ENCODE measurements around the gene TTC24. TPM values are rescaled to one million over a fixed set of nuclear protein-coding genes. Genes with fewer than 3 reads are reported as not detected.
A peak's percentile ranks its signal among the peaks of the same experiment; 100 is the strongest.

The TTC24 gene
- total RNA-seq, 1 donor from 2014 or later = not detected

DNA sequence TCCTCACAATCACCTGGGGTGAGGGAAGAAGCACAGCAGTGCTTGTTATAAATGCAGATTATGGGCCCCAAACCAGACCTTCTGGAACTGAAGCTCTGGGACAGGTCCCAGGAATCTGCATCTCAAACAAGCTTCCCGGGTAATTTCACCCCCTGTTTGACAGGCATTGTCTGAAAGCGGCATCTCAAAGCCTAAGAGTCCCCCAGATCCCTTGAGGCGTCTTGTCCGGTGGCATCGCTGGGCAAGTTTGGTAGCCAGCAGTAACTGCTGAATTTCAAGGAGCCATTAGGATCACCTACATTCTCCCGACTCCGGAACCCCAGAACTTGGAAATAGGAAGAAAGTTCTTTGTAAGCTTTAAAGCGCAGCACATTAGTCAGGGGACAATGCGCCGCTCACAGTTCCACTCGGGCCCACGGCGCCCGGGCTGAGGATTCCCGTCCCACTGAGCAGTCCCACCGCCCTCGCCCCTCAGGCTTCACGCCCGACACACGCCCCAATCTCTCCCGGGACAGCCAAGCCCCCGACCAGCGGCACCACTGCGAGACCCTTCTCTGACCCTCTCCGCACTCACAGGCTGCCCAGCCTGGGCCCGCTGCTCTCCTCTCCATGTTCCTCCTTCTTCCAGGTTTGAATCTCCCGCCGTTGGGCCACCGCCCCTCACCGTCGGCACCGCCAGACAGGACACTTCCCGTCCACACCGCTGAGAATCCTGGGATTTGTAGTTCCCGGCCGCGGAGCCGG, 7.4 kb upstream of the TTC24 start, which contains the start of gene IQGAP3:
IQGAP3 (minus strand) TSS at position 647 of the 744 bp plus-strand sequence; CDS start at position 611, 36 bp downstream.
- H3K27ac ChIP-seq = no peak within 1 kb of the TSS
- H3K9me3 ChIP-seq = no peaks in the 10 kb centered on the region
- DNase-seq (peak; percentile 91), ATAC-seq (peak; percentile 94 to 96)
- H3K36me3 ChIP-seq = no peaks in the 10 kb centered on the region
- H3K4me3 ChIP-seq = peak within 1 kb of the TSS; percentile 47
- H3K4me1 ChIP-seq = peaks cover 16% of the 10 kb centered on the region
- TF ChIP-seq, protein P1, sequence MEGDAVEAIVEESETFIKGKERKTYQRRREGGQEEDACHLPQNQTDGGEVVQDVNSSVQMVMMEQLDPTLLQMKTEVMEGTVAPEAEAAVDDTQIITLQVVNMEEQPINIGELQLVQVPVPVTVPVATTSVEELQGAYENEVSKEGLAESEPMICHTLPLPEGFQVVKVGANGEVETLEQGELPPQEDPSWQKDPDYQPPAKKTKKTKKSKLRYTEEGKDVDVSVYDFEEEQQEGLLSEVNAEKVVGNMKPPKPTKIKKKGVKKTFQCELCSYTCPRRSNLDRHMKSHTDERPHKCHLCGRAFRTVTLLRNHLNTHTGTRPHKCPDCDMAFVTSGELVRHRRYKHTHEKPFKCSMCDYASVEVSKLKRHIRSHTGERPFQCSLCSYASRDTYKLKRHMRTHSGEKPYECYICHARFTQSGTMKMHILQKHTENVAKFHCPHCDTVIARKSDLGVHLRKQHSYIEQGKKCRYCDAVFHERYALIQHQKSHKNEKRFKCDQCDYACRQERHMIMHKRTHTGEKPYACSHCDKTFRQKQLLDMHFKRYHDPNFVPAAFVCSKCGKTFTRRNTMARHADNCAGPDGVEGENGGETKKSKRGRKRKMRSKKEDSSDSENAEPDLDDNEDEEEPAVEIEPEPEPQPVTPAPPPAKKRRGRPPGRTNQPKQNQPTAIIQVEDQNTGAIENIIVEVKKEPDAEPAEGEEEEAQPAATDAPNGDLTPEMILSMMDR (IDR thresholded peaks at IDR 0.05) = no peak
- intact Hi-C loops (cut with DNase I) = no loop called here
- peaks cover 3% of the 10 kb centered on the region for H3K27me3 ChIP-seq (ENCODE audit: low read depth)

DNA sequence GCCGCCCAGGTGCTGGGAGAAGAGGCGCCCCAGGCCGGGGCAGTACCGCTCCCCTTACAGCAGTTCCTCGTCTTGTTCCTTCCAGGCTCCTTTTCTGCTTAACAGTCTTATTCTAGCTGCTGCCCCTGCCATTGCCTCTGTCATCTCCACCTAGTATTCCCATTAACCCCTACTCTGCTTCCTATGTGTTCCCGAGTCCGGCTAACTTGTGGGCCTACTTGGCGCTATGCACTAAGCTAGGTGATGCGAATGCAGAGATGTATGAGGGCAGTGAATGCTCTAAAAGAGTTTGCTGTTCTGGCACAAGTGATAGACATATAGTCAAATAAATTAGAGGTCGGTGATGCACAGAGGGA, 6.9 kb upstream of the TTC24 start:
- no peak for ATAC-seq
- TF ChIP-seq, protein P1 (IDR thresholded peaks at IDR 0.05) = no peak
- Histone ChIP-seq H3K9me3 (no peaks in the 10 kb centered on the region), H3K27ac (no peak overlapping the region), H3K4me3 (peak overlapping the region; percentile 47), H3K36me3 (no peaks in the 10 kb centered on the region), H3K4me1 (peaks cover 16% of the 10 kb centered on the region), H3K27me3 (ENCODE audit: low read depth) (peaks cover 3% of the 10 kb centered on the region)
- intact Hi-C loops (cut with DNase I) = no loop called here
- DNase-seq = no peak

DNA sequence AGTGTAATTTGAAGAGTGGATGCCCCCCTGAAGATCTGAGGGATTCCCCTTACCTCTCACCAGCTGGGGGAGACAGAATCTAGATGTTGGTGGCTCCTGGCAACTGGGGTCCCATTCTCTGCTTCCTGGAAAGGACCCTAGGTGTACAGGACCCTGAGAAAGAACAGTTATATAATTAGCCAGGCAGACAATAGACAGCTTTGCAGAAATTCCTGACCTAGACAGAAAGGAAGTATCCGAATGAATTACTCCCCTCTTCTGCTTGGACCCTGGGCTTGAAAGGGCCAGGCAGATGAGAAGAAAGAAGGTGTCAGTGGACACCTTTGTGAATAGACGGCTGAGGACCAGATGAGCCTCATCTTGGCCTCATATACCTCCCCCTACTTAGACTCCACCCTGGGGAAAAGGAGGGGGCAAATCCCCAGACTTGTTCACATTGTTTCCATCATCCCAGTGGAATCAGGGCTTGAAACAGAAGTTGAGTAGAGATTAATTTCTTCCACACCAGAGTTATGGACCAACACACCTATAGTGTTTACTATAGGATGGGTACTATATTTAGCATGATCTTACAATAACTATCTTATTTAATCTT, 5.4 kb upstream of the TTC24 start:
- no peaks in the 10 kb centered on the region for H3K9me3 ChIP-seq

DNA sequence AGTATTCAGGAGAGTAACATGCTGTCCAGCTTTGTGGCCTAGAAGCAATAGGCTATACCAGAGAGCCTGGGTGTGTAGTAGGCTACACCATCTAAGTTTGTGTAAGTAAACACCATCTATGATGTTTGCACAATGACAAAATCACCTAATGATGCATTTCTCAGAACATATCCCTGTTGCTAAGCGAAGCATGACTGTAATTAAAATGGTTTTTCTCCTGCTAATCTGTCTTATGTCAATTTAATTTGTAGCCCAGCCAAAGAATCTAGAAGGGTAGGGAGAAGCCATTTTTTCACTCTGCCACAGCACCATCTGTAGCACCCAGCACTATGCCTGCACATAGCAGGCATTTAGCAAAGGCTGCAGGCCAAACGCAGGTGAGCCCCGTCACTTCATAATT, 2.0 kb upstream of the TTC24 start:
- H3K9me3 ChIP-seq = no peaks in the 10 kb centered on the region
- H3K27me3 ChIP-seq (ENCODE audit: low read depth) = no peaks in the 10 kb centered on the region
- intact Hi-C loops (cut with DNase I) = no loop called here
- H3K4me1 ChIP-seq = peaks cover 3% of the 10 kb centered on the region
- DNase-seq (no peak), ATAC-seq (peak in 1 of 2 donors; percentile 13)
- H3K4me3 ChIP-seq = no peak overlapping the region
- TF ChIP-seq, protein P1 (IDR thresholded peaks at IDR 0.05) = no peak
- H3K27ac ChIP-seq = no peak overlapping the region
- H3K36me3 ChIP-seq = no peaks in the 10 kb centered on the region

More for the DNA sequence above, 5.4 kb upstream of the TTC24 start:
- TF ChIP-seq, protein P1 (IDR thresholded peaks at IDR 0.05) = no peak
- Histone ChIP-seq H3K27me3 (ENCODE audit: low read depth) (peaks cover 3% of the 10 kb centered on the region), H3K4me1 (peaks cover 16% of the 10 kb centered on the region), H3K4me3 (no peak overlapping the region), H3K36me3 (no peaks in the 10 kb centered on the region), H3K27ac (no peak overlapping the region)
- DNase-seq (no peak), ATAC-seq (no peak)
- intact Hi-C loops (cut with DNase I) = no loop called here

DNA sequence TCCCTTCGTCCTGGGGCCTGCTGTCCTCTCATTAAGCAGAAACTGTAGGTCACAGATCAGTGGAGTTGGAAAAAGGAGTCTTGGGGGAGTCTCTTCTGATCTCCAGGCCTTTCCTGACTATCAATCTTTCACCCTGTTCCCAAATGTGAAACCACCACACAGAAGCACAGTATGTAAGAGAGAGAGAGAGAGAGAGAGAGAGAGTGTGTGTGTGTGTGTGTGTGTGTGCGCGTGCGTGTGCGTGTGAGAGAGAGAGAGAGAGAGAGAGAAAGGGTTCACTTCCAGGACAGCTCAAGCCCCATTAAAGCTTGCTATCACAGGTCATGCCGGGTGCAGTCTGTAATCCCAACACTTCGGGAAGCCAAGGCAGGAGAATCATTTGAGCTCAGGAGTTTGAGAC, 1.5 kb upstream of the TTC24 start:
- Histone ChIP-seq H3K36me3 (no peaks in the 10 kb centered on the region), H3K9me3 (no peaks in the 10 kb centered on the region), H3K27ac (no peak overlapping the region), H3K4me3 (no peak overlapping the region), H3K27me3 (ENCODE audit: low read depth) (no peaks in the 10 kb centered on the region), H3K4me1 (no peaks in the 10 kb centered on the region)
- TF ChIP-seq, protein P1 (IDR thresholded peaks at IDR 0.05) = no peak
- intact Hi-C loops (cut with DNase I) = no loop called here
- ATAC-seq (no peak), DNase-seq (no peak)
